HG03097 (cell line): ENCODE data around the gene DLK1.

Source experiments
- ATAC-seq: cut with Tn5 transposase; IDR thresholded peaks from one replicate; pipeline ENCODE4 v1.9.1; 2021; ENCODE audit not compliant: unreplicated experiment, low FRiP score

Gene DLK1

DNA sequence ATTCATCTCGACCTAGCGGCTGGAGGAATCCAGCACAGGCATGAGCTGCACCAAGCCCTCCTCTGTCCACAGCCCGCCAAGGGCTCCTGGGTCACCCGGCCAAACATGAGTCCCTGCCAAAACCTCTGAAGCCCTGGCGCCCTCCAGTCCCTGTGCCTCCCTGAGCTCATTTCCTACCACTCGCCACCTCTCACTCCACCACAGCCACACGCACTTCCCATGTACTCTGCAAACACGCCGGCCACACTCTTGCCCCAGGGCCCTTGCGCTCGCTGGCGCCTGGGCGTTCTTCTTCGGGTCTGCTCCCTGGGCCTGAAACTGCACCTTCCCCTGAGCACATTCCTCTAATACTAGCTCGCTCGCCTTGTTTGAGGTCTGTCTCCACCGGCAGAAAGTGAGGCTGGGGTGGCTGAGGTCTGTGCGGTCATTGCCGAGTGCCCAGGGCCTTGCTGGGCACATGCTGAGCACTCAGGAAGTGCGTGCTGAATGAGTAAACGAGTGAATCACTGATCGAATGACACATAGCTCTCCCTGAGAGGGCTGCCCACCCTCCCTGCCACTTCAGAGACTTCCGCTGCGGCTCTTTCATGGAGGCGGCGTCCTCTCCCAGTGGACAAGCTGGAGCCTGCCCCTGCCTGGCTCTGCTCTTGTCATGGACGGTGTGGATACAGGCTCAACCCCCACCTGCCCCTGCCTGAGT is 33.7 kb upstream of the DLK1 start:
- no peak for ATAC-seq

DNA sequence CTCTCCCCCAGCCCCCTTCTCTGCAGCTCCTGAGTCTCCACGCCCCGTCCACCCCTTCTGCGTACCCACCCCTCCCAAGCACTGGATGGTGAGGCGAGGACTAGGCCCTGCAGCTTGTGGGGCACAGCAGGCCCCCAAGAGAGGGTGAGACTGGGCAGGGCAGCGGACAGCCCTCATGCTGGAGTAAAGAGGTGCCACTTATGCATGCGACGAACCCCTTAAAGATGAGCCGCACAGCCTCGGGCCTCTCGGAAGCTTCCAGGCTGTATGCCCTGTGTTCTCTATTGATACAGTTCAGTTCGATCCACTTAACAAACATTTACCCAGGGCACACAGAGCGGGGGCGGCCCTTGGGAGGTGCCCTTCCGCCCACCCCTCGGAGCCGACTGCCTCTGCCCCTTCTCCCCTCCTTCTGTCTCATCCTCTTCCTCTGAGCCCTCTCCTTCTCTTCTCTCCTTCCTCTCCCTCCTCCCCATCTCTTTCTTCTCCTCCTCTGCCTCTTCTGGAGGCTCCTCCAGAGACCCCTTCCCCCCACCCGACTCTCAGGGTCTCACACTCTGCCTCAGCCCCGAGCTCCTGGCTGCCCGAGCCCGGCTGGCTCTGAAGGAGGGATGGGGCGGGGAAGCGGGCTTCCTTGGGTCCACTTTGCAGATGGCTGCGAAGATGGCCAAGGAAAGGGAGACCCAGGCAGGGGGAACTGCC is 32.7 kb upstream of the DLK1 start:
- ATAC-seq, result no peak

DNA sequence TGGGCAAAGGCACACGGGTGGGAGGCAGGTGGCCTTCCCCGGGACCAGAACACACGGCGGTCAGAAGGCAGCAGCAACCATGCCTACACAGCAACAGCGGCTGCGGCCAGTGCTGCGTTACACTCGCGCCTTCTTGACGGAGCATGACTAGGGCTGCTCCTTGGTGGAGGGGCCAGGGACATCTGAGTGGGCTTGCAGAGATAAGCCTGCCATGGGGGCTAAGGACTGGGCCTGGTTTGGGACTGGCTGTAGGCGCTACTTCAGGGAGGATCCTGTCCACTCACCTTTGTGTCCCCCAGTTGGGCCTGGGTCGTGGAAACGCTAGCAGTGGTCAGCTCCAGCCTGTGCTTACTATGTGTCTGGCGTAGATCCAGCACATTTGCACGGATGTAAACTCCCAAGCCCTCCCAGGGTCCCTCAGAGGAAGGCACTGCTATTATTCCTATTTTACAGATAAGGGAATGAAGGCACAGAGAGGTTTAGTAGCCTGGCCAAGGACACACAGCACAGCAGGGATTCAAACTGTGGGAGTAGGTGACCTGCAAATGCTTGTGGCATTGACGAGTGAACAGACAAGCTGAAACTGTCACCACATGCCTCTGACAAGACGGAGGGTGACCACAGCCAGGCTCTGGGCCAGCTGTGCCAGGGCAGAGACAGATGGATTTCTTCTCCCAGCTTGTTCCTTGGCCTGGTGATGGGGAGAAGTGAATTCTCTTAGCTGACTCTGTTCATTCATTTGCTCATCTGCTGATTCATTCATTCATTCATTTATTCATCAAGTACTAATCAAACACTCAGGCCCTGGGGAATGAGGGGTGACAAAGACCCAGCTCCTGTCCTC is 31.9 kb upstream of the DLK1 start:
- ATAC-seq, result no peak

DNA sequence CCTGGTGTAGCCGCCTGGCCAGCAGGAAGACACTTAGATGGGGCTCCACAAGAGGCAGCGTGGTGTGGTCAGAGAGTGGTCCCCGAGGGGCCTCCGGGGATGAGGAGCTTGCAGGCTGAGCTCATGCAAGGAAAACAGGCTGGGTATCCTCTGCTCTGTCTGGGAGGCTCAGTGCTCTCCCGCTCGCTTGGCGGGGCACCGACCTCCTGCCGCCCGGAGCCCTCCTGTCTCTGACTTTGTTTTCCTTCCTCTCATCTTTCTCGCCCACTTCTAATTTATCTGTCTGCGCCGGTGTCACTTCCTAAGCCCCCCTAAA is 31.3 kb upstream of the DLK1 start:
- no peak for ATAC-seq

DNA sequence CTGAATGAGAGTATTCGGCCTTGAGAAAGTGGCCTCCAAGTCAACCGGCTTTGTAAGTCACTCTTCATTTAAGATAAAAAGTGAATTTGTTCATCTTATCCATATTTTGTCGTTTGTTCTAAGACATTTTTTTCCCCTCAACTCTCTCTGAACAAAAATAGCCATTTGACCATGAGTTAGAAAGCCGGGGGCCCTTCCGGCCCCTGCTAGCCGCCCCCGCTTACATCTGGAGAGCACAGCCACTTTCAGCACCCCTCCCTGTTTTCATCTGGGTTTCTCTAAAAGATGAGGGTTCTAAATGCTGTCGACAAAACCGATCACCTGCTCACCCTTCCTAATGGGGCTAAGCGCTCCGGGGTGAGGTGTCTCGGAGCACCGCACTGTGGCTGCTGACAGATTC is 30.7 kb upstream of the DLK1 start:
- no peak for ATAC-seq

DNA sequence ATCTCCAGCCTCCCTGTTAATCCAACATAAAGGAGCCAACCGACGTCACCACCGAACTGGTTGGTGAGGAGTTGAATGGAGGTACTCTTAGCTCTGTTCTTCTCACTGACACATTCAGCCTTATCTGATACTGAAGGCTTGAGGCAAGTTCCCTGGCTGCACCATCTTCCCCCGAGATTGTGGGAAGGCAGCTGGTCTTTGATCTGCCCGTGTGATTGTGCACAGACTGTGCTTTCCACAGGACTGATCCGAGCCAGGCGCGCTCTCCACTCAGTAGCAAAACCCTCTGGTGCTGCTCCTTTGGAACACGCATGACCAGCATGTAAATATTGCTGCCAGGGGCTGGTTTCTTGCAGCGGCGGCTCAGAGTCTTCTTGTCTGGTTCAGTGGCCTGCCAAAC is 30.1 kb upstream of the DLK1 start:
- ATAC-seq, result no peak

DNA sequence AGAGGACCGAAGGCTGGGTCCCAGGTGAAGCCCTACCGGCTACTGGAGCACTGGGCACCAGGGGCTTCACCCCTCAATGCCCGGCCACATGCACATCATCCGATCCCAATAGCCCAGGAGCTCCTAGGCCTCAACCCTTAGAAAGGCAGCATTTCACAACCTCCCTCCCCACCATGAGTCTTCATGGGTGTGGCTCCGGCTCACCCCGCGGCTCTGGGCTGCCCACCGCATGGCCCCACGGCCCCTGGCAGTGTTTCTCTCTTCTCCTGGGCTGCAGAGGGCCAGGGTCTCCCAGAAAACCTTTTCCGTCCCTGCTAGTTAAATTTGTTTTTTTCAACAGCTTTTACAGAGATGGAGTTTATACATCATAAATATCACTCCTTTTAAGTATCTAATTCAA is 28.6 kb upstream of the DLK1 start:
- no peak for ATAC-seq

DNA sequence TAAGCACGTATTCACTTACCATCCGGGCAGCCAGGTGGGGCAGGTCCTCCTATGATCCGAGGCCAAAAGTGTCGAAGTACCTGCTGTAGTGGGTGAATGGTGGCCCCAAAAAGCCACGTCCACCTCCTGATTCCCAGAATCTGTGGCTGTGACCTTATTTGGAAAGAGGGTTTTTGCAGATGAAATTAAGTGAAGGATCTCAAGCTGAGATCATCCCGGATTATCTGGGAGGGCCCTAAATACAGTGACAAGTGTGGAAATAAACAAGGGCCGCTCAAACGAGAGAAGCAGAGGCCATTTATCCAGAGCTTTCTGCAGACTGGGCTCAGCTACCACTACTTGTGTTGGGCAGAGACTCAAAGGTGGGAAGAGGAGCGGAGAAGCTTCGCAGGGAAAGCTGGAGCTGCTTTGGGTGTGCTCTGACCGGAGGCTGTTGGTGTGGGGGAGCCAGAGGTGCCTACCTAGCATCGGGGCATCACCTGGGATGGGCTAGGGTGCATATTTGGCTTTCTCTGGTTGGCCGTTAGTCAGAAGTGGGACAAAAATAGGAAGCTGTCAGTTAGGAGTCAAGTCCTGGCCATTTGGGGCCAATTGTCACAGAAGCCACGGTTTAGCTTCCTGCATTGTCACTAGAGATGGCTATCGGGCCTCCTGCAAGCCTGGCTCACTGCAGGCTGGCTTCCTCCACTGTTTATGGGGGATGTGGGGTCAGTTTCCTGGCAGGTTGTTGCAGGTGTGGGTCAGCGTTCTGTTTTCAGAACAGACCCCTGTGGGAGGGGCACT is 27.8 kb upstream of the DLK1 start:
- ATAC-seq, result no peak

DNA sequence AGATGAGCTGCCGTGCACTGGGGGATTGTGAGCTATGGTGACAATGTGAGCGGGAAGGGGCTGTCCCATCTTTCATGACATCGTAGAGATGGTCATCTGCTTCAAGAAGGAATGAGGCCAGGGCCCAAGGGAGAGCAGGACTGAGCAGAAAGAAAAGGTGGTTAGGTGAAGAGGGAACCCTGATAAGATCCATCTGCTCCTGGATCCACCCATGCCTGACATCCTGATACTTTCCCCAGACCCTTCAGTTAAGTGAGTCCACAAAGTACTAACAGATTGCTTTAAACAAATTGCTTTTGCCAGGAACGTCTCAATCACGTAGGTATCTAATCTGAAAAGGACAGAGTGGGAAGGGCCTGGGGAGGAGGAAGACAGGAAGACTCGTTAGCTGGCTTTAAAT is 25.4 kb upstream of the DLK1 start:
- ATAC-seq, result no peak

DNA sequence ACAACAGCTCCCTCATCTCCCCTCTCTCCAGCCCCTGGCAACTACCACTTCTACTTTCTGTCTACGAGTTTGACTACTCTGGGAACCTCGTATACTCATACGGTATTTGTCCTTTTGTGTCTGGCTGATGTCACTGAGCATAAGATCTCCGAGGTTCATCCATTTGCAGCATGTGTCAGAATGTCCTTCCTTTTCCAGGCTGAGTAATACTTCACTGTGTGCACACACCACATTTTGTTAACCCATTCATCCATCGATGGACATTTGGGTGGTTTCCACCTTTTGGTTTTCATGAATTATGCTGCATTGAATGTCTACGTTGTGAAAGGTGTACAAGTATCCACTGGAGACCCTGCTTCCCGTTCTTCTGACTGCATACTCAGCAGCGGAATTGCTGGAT is 24.1 kb upstream of the DLK1 start:
- no peak for ATAC-seq

DNA sequence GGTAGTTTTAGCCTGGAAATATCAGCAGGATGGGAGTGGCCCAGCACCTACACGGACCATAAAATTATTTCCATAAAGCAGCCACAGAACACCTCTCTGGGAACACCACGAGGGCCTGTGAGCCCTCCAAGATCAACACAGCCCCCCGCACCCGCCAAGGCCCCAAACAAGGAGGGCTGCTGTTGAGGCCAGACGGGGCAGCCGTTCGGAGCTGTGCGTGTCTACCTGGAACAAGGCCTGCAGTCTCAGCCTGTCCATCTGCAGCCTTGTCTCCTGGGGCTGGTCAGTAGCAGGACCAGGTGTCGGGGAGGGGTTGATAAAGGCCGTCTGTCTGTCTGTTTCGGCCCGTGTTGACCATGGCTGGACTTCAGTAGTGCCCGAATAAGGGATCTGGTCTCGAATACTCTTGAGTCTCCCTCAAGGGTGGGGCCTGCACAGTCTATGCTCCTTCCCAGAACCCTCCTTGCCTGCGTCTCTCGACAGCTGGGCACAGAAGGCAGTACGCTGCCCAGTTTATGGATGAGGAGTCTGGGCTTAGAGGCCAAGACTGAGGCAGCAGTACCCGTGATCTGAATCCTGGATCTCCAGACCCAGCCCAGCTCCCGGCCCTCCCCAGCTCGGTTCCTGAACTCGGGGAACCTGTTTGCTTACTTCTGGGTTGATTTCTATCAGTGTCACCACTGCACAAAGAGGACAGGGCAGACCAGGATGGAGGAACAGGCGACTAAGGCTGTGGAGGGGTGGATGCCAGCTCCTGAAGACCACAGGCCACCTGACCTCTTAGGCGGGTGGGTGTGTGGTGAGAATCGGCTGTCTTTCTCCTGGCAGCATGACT is 23.1 kb upstream of the DLK1 start:
- no peak for ATAC-seq

DNA sequence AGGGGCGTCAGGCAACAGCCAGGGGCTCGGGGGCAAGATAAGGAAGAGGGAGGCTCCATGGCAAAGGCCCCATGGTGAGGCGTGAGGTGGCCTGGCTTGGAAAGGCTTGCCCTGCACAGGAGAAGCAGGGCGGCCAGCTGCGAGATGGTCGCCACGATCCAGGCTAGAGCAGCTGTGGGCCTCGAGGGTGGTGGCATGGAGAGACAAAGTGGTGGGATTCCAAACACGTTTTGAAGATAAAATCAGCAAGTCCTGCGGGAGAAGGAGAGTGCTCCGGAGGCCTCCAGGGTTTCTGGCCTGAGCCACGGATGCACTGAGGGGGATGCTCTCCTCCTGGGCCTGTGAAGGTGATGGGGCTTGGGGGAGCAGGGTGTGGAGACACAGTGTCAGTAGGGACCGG is 20.5 kb upstream of the DLK1 start:
- ATAC-seq, result no peak

DNA sequence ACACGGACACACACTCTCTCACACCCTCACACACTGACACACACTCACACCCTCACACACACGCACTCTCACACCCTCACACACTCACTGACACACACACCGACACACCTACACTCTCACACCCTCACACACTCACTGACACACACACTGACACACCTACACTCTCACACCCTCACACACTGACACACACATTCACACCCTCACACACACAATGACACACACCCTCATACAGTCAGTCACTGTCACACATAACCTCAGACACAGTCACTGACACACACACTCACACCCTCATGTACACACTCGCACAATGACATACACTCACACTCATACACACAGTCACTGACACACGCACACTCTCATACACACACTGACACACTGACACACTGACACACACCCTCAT is 19.8 kb upstream of the DLK1 start:
- ATAC-seq, result no peak

DNA sequence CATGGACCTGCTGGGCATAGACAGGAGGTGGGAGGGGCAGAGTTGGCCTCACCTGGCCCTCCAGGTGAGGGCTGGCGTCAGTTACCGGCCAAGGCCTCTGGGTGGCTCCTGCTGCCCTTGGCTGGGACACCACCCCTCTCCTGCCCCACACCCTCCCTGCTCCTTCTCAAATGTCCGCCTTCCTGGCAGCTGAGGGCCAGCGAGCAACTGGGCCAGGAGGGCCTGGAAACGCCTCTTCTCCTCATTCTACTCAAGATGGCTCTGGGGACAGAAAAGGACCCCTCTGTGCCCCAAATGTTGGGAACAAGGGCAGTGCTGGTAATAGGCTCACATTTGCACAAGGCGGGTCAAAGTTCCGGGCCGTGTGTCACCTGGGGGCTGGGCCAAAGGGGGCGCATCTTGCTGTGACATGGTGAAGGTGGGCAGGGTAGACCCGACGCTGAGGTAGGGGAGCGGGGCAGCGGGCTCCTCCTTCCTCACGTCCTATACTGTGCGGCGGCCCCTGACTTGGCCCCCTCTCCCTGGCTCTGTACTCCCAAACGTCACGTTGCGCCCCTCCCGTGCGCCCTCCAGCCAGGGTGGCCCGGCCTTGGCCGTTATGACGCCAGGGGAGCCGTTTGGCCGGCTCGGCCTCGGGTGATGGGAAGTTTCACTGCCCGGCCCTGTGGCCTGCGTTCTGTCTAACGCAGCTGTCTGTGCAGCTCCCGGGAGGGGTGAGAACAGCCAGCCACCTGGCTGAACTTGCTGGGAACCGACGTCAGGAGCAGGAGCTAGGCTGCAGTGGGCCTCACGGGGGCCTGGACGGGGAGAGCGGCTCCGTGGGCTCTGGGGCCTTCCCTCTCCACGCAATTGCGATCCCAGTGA is 18.0 kb upstream of the DLK1 start:
- ATAC-seq, result no peak

DNA sequence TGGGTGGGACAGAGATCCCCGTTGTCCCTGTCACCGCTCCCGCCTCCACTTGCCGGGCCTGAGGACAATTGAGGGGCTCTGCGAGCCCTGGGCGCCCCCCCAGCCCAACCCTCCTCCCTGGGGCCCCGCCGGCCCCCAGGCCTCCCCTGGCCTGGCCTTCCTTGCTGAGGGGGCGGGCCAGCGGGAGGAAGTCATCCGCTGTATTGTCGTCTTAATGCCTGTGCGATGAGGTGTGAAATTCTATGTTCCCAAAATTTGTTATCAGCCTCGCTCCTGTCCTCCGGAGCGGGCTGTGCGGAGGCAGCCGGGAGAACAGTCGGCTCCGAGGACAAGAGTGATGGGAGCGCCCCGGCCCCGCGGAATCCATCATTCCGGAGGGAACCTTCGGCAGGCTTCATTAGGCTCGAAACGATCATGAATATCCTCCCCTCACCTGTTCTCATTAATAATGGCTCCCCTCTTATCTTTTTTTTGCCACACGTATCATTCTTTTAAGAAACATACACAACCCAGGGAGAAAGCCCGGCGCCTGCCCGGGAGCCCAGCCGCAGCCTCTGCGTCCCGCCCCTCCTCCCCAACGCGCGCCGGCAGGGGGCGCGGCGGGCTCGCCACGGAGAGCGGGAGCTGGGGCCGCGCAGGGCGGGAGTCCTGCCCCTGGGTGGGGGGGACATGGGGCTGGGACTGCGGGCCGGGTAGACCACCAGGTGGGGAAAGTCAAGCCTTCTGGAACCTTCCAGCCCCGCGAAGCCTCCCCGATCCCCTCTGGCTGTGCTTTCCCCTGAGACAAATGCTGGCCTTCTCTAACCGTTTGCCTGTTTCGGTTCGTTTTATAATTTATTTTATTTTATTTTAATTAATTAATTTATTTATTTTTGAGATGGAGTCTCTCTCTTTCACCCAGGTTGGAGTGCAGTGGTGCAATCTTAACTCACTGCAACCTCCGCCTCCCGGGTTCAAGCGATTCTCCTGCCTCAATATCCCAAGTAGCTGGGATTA is 17.1 kb upstream of the DLK1 start:
- no peak for ATAC-seq

DNA sequence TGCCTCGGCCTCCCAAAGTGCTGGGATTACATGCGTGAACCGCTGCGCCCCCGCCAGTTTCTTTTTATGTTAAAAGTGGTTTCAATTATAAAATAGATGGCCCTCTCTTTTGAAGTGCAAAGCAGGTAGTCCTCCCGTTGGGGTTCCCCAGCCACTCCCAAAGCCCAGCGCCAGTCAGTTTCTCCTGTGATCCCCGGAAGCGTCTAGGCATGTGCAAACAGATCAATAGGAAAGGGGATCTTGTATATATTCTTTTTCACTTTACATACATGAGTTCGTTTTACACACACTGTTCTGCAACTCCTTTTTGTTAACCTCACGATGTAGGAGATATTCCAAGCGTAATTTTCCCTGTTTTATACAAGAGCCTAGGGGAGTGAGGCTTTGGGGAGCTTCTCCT is 16.3 kb upstream of the DLK1 start:
- no peak for ATAC-seq

DNA sequence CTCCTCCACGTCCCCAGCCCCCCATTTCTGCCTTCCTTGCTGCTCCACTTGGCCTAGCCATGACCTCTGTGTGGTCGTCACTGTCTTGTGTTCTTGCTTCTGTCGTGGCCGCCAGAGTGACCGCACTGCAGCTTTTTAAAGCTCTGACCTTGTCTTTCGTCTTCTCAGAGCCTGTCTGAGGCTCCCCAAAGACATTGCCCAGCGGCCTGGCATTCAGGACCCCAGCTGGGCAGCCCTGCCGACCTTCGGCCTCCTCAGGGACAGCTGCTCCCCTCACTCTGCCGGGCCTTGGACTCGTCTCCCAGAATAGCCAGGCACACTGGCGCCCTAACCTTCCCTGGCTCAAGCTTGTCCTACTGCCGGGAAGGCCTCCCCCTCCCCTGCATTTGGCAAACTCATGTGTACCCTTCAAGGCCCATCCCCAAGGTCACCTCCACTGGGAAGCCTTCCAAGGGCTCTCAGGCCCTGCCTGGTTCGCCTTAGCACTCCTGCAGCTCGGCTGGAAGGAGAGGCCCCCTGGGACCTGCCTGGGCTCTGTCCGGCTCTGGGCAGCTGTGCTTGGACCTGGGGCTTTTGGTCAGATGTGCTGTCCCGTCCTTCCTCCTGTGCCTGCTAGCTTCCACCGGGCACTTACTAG is 15.7 kb upstream of the DLK1 start:
- ATAC-seq, result no peak

DNA sequence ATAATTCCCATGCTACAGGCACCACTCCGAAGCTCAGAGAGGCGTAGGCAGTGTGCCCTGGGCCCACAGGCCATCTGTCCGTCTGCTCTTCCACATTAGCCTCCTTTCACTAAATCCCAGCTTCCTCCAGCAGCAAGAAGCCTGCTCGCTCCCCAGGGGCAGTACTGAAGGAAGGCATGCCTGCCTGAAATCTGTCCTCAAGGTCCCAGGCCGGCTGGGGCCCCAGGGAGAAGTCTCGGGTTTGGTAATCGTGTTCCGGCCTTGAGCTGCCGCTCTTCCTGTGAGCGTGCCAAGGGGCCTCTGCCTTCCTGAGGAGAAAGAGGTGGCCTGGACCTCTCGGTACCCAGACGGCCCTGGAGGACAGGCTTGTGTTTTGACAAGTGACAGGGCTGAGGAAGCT is 15.2 kb upstream of the DLK1 start:
- no peak for ATAC-seq
